ENCODE measurements around the gene RYR3.

DNA sequence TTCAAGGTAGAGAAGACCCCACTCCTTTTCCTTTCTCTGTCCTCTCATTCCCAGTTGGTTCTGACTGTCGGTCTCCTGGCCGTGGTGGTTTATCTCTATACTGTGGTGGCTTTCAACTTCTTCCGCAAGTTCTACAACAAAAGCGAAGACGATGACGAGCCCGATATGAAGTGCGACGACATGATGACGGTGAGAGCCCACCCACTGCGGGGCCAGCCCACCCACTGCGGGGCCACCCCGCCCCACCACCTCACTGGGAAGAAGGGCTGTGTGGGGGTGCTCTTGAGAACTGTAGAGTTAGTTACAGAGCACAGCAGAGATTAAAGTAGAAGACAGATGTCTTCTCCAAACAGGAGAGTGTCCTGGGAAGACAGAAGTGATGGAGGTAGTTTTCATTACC lies 547.0 kb downstream of the RYR3 start:
- TF ChIP-seq CTCF (IDR thresholded peaks at IDR 0.05; ENCODE audit: insufficient read depth, low read length, poor library complexity, severe bottlenecking) (no peak), EZH2phosphoT487 (conservative IDR thresholded peaks at IDR 0.05; ENCODE audit: low read length) (no peak)

Data from SU-DHL-6 (cell line).